HepG2 (cell line): ENCODE data around the gene ANTKMT. TPM values are rescaled to one million over a fixed set of nuclear protein-coding genes. Genes with fewer than 3 reads are reported as not detected.

Source experiments
- ATF4 ChIP-seq, 2 experiments: fragments of 450-650 bp in 1 of 2; sonication (generic) in 1 of 2; formaldehyde crosslinking; IDR thresholded peaks; 2 replicates each; pipeline versions ENCODE4 v1.5.0 to v1.8.0; 2020 to 2022; ENCODE audit warnings: mild to moderate bottlenecking in 1 of 2, missing genetic modification reagents in 1 of 2
- ATF7 ChIP-seq, 2 experiments: fragments of 450-650 bp in 1 of 2; sonication (generic) in 1 of 2; formaldehyde crosslinking in 1 of 2; IDR thresholded peaks; 2 replicates each; pipeline versions ENCODE4 v1.4.0 to v1.6.1; 2016 to 2020; ENCODE audit warnings: antibody characterized with exemption in 1 of 2, mild to moderate bottlenecking in 1 of 2, missing genetic modification reagents in 1 of 2
- BCL6 ChIP-seq: IDR thresholded peaks from 2 replicates; pipeline ENCODE4 v1.6.1; 2016; ENCODE audit warnings: missing genetic modification reagents, missing compliant biosample characterization
- BRCA1 ChIP-seq: sonication (generic); formaldehyde crosslinking; IDR thresholded peaks from 2 replicates; pipeline ENCODE4 v1.4.0; 2020; ENCODE audit warnings: missing genetic modification reagents
- CEBPB ChIP-seq: IDR thresholded peaks from 2 replicates; pipeline ENCODE4 v1.6.1; 2011; ENCODE audit warnings: low read depth, low read length, improper control_type of control experiment, borderline replicate concordance
- CREB3 ChIP-seq: sonication (generic); formaldehyde crosslinking; IDR thresholded peaks from 2 replicates; pipeline ENCODE4 v1.5.0; 2020; ENCODE audit warnings: missing genetic modification reagents
- CSRNP1 ChIP-seq: sonication (generic); formaldehyde crosslinking; IDR thresholded peaks from 2 replicates; pipeline ENCODE4 v1.8.1; 2023; ENCODE audit warnings: mild to moderate bottlenecking, missing genetic modification reagents
- HDAC6 ChIP-seq: fragments of 200-600 bp; sonication (generic); IDR thresholded peaks from 2 replicates; pipeline ENCODE4 v1.7.0; 2017; ENCODE audit warnings: mild to moderate bottlenecking, antibody characterized with exemption, low read length, low read depth
- KDM2A ChIP-seq: sonication (generic); formaldehyde crosslinking; IDR thresholded peaks from 2 replicates; pipeline ENCODE4 v1.4.0; 2020; ENCODE audit warnings: low read depth, missing genetic modification reagents, borderline replicate concordance
- KDM5A ChIP-seq: fragments of 200-600 bp; sonication (generic); IDR thresholded peaks from 2 replicates; pipeline ENCODE4 v1.7.0; 2018; ENCODE audit warnings: antibody characterized with exemption, mild to moderate bottlenecking, low read length, borderline replicate concordance
- KLF11 ChIP-seq: IDR thresholded peaks from 2 replicates; pipeline ENCODE4 v1.6.1; 2016; ENCODE audit warnings: missing compliant biosample characterization
- KMT2A ChIP-seq: sonication (generic); formaldehyde crosslinking; IDR thresholded peaks from 2 replicates; pipeline ENCODE4 v1.4.0; 2020; ENCODE audit warnings: missing genetic modification reagents
- MIER3 ChIP-seq: IDR thresholded peaks from 2 replicates; pipeline ENCODE4 v1.6.1; 2016; ENCODE audit warnings: missing compliant biosample characterization, borderline replicate concordance
- NCOA2 ChIP-seq: sonication (generic); formaldehyde crosslinking; IDR thresholded peaks from 2 replicates; pipeline ENCODE4 v1.8.0; 2022; ENCODE audit warnings: inconsistent platforms
- NFE2 ChIP-seq: sonication (generic); formaldehyde crosslinking; IDR thresholded peaks from 2 replicates; pipeline ENCODE4 v1.4.0; 2020; ENCODE audit warnings: missing genetic modification reagents
- RBFOX2 ChIP-seq: fragments of 200-400 bp; formaldehyde crosslinking; IDR thresholded peaks from 2 replicates; pipeline ENCODE4 v1.6.1; 2017; ENCODE audit warnings: low read depth, mild to moderate bottlenecking, low read length
- RFX1 ChIP-seq: fragments of 450-650 bp; IDR thresholded peaks from 2 replicates; pipeline ENCODE4 v1.6.1; 2017
- SNRNP70 ChIP-seq: fragments of 200-400 bp; formaldehyde crosslinking; IDR thresholded peaks from 2 replicates; pipeline ENCODE4 v1.6.1; 2017; ENCODE audit warnings: mild to moderate bottlenecking, low read depth, low read length, moderate library complexity
- XBP1 ChIP-seq: sonication (generic); formaldehyde crosslinking; IDR thresholded peaks from 2 replicates; pipeline ENCODE4 v1.5.0; 2020; ENCODE audit warnings: missing genetic modification reagents
- ZFP37 ChIP-seq: sonication (generic); formaldehyde crosslinking; IDR thresholded peaks from 2 replicates; pipeline ENCODE4 v1.4.0; 2020; ENCODE audit warnings: missing genetic modification reagents, borderline replicate concordance
- ZFP41 ChIP-seq: sonication (generic); formaldehyde crosslinking; IDR thresholded peaks from 2 replicates; pipeline ENCODE4 v1.4.0; 2020; ENCODE audit warnings: mild to moderate bottlenecking, missing genetic modification reagents, borderline replicate concordance
- ZFP62 ChIP-seq: sonication (generic); formaldehyde crosslinking; IDR thresholded peaks from 2 replicates; pipeline ENCODE4 v1.4.0; 2020; ENCODE audit warnings: missing genetic modification reagents
- ZFX ChIP-seq: sonication (generic); formaldehyde crosslinking; IDR thresholded peaks from 2 replicates; pipeline ENCODE4 v1.4.0; 2020; ENCODE audit warnings: mild to moderate bottlenecking, low read depth, missing genetic modification reagents, moderate library complexity
- ZNF232 ChIP-seq: sonication (generic); formaldehyde crosslinking; IDR thresholded peaks from 2 replicates; pipeline ENCODE4 v1.4.0; 2020; ENCODE audit warnings: missing genetic modification reagents, borderline replicate concordance
- ZNF451 ChIP-seq: sonication (generic); formaldehyde crosslinking; IDR thresholded peaks from 2 replicates; pipeline ENCODE4 v1.5.0; 2020; ENCODE audit warnings: mild to moderate bottlenecking, missing genetic modification reagents
- ZNF543 ChIP-seq: sonication (generic); formaldehyde crosslinking; IDR thresholded peaks from 2 replicates; pipeline ENCODE4 v1.4.0; 2020; ENCODE audit warnings: mild to moderate bottlenecking, missing genetic modification reagents
- ZNF720 ChIP-seq: sonication (generic); formaldehyde crosslinking; IDR thresholded peaks from 2 replicates; pipeline ENCODE4 v1.4.0; 2020; ENCODE audit warnings: missing genetic modification reagents
- ZNF768 ChIP-seq: sonication (generic); formaldehyde crosslinking; IDR thresholded peaks from 2 replicates; pipeline ENCODE4 v1.4.0; 2020; ENCODE audit warnings: missing genetic modification reagents
- ZNF782 ChIP-seq: sonication (generic); formaldehyde crosslinking; IDR thresholded peaks from 2 replicates; pipeline ENCODE4 v1.4.0; 2020; ENCODE audit warnings: missing genetic modification reagents, mild to moderate bottlenecking, borderline replicate concordance
- polyA plus RNA-seq, 8 experiments: library from polyadenylated mRNA; depleted of rRNA in 3 of 8; stranded (reverse) in 7 of 8; unstranded in 1 of 8; fragments of >200 nt; fragmentation: Illumina TruSeq in 4 of 8; extraction: Trizol in 4 of 8; gene quantifications; 2 replicates each; pipeline versions ENCODE4 v1.2.1 to v1.2.3, GENCODE V29; 2011 to 2016; ENCODE audit warnings: low read depth in 4 of 8, missing spikeins in 1 of 8, mixed read lengths in 1 of 8; ENCODE audit not compliant: insufficient read depth in 1 of 8
- total RNA-seq, 5 experiments: library from RNA; depleted of rRNA; stranded (reverse); fragments of >200 nt; fragmentation: Illumina TruSeq; extraction: Trizol; gene quantifications; 2 replicates each; pipeline ENCODE4 v1.2.3, GENCODE V29; 2016; ENCODE audit warnings: low read depth in 1 of 5

Gene ANTKMT
- total and polyA plus RNA-seq, 2 of the 13 experiments (the other 11 are each of a cell fraction or from before 2014, with no cell fraction given), result 7.5 to 47.8 TPM

- TF ChIP-seq ATF4 (CRISPR knock-in tag; IDR thresholded peaks at IDR 0.05), result peak in 1 of 2 experiments; percentile 82; a peak in 2 of 4 replicates
- TF ChIP-seq HDAC6, result no peak
- no peak for TF ChIP-seq ZFP37 (CRISPR knock-in tag)
- peak; percentile 98 for TF ChIP-seq KDM2A (CRISPR knock-in tag)
- TF ChIP-seq CSRNP1 (CRISPR knock-in tag), result no peak
- peak; percentile 55; the same call in 1 of the 2 replicates for TF ChIP-seq ZNF768 (CRISPR knock-in tag)
- peak; percentile 55; the same call in 1 of the 2 replicates for TF ChIP-seq MIER3 (CRISPR knock-in tag)
- no peak for TF ChIP-seq KLF11
- peak; percentile 91 for TF ChIP-seq ZFX
- no peak for TF ChIP-seq ZNF720 (CRISPR knock-in tag)
- peak; percentile 96 for TF ChIP-seq ZNF451 (CRISPR knock-in tag)
- no peak for TF ChIP-seq ZFP62 (CRISPR knock-in tag)
- TF ChIP-seq ZFP41 (CRISPR knock-in tag), result no peak
- peak; percentile 67; the same call in 1 of the 2 replicates for TF ChIP-seq ZNF543
- no peak for TF ChIP-seq CEBPB
- no peak for TF ChIP-seq BRCA1 (CRISPR knock-in tag)
- no peak for TF ChIP-seq CREB3 (CRISPR knock-in tag)
- TF ChIP-seq RFX1, result peak; percentile 12; the same call in 1 of the 2 replicates
- TF ChIP-seq BCL6 (CRISPR knock-in tag), result no peak
- TF ChIP-seq SNRNP70, result no peak
- TF ChIP-seq RBFOX2, result peak; percentile 82
- no peak for TF ChIP-seq XBP1 (CRISPR knock-in tag)
- TF ChIP-seq KDM5A, result peak; percentile 84
- peak; percentile 36; the same call in 1 of the 2 replicates for TF ChIP-seq NCOA2 (CRISPR knock-in tag)
- no peak for TF ChIP-seq ZNF782 (CRISPR knock-in tag)
- TF ChIP-seq KMT2A (CRISPR knock-in tag), result peak; percentile 93
- TF ChIP-seq NFE2, result no peak
- peak; percentile 70; the same call in 1 of the 2 replicates for TF ChIP-seq ZNF232 (CRISPR knock-in tag)
- peak; percentile 35; the same call in 1 of the 2 replicates for TF ChIP-seq ATF7 (IDR thresholded peaks at IDR 0.05)
- TF ChIP-seq ATF7 (CRISPR knock-in tag; IDR thresholded peaks at IDR 0.05), result peak; percentile 92
Observed at GRCh38 chr16:740764-741505, 20.0 kb downstream of the ANTKMT start, which contains the start of gene CIAO3 (continued).
